ENCODE results near the gene PGLYRP1. TPM values are rescaled to one million over a fixed set of nuclear protein-coding genes. Genes with fewer than 3 reads are reported as not detected.

Gene PGLYRP1
- total RNA-seq, 3 donors from 2014 or later, result not detected

- H3K4me3 ChIP-seq, result no peak overlapping the region
- H3K9me3 ChIP-seq, result no peaks in the 10 kb centered on the region
- H3K36me3 ChIP-seq, result no peaks in the 10 kb centered on the region
- TF ChIP-seq POLR2AphosphoS5 (IDR thresholded peaks at IDR 0.05), result no peak
- no peak for TF ChIP-seq CTCF (IDR thresholded peaks at IDR 0.05)
- TF ChIP-seq POLR2A (IDR thresholded peaks at IDR 0.05), result no peak
- H3K27me3 ChIP-seq, result no peaks in the 10 kb centered on the region
- no peak overlapping the region for H3K27ac ChIP-seq
- peak in 1 of 2 donors; percentile 8 for DNase-seq (ENCODE audit: low spot score in 2 of 2)
- intact Hi-C loops (cut with DNase I; ENCODE audit: low total_unique reads), result no loop called here
- peaks cover 0 to 7% of the 10 kb centered on the region in 2 donors for H3K4me1 ChIP-seq
Observed at GRCh38 chr19:46033401-46033800, 10.5 kb upstream of the PGLYRP1 start.

DNA sequence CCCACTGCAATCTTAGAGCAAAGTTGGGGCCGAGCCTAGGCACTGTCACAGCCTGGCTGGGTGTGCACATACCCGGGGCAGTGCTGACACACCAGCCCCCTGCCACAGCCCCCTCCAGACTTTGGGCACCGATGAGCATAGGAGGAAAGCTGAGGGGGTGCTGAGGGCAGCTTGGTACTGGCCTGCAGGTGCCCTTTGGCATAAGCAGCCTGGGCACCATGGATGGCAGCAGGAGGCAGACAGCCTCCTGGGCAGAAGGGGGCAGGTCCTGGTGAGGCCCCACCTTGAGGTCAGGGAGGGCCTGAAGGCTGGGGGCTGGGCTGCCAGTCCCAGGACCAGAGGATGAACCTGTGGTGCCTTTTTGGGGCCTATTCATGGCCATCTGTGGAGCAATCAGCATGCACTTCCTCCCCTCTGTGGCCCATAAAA is 9.8 kb upstream of the PGLYRP1 start:
- Histone ChIP-seq H3K27me3 (no peaks in the 10 kb centered on the region), H3K4me3 (no peak overlapping the region), H3K36me3 (no peaks in the 10 kb centered on the region), H3K9me3 (no peaks in the 10 kb centered on the region), H3K27ac (no peak overlapping the region), H3K4me1 (peaks cover 0 to 7% of the 10 kb centered on the region in 2 donors)
- intact Hi-C loops (cut with DNase I; ENCODE audit: low total_unique reads), result no loop called here
- DNase-seq (ENCODE audit: low spot score in 2 of 2), result no peak
- no peak for TF ChIP-seq POLR2A (IDR thresholded peaks at IDR 0.05)

- TF ChIP-seq CTCF (IDR thresholded peaks at IDR 0.05) (no peak), POLR2AphosphoS5 (IDR thresholded peaks at IDR 0.05) (no peak), POLR2A (IDR thresholded peaks at IDR 0.05) (no peak)
- DNase-seq (ENCODE audit: low spot score in 2 of 2), result peak in 1 of 2 donors; percentile 6
Observed at GRCh38 chr19:46031781-46032596, 9.1 kb upstream of the PGLYRP1 start.

GRCh38 chr19:46030812-46031550 is 8.1 kb upstream of the PGLYRP1 start:
- no peaks in the 10 kb centered on the region for H3K27me3 ChIP-seq
- H3K4me1 ChIP-seq, result no peaks in the 10 kb centered on the region
- H3K36me3 ChIP-seq, result no peaks in the 10 kb centered on the region
- DNase-seq (ENCODE audit: low spot score in 2 of 2), result peak in 1 of 2 donors; percentile 6
- no peak overlapping the region for H3K4me3 ChIP-seq
- no peaks in the 10 kb centered on the region for H3K9me3 ChIP-seq
- intact Hi-C loops (cut with DNase I; ENCODE audit: low total_unique reads), result no loop called here
- TF ChIP-seq POLR2AphosphoS5 (IDR thresholded peaks at IDR 0.05), result no peak
- TF ChIP-seq CTCF (IDR thresholded peaks at IDR 0.05), result no peak
- TF ChIP-seq POLR2A (IDR thresholded peaks at IDR 0.05), result peak; percentile 2
- H3K27ac ChIP-seq, result no peak overlapping the region

More at GRCh38 chr19:46031781-46032596, 9.1 kb upstream of the PGLYRP1 start:
- no peaks in the 10 kb centered on the region for H3K27me3 ChIP-seq
- intact Hi-C loops (cut with DNase I; ENCODE audit: low total_unique reads), result no loop called here
- H3K9me3 ChIP-seq, result no peaks in the 10 kb centered on the region
- H3K4me3 ChIP-seq, result no peak overlapping the region
- peaks cover 0 to 7% of the 10 kb centered on the region in 2 donors for H3K4me1 ChIP-seq
- H3K27ac ChIP-seq, result no peak overlapping the region
- H3K36me3 ChIP-seq, result no peaks in the 10 kb centered on the region

DNA sequence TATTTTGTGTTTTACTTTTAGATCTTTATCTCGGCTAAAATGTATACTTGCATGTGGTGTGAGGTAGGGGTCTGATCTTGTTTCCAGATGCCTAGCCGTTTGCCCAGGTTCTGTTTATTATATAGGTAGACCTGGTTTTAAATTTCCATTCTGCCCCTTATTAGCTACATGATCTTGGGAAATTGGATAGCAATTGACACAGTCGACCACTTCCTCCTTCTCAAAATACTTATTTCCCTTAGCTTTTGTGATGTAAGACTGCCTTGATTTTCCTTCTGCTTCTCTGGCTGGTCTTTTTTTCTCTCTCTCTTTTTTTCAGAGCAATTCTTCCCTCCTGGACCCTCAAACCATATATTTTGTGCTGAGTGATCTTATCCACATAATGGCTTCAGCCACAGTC is 3.0 kb upstream of the PGLYRP1 start:
- no peak for DNase-seq (ENCODE audit: low spot score in 2 of 2)
- H3K9me3 ChIP-seq, result no peaks in the 10 kb centered on the region
- H3K27ac ChIP-seq, result no peak overlapping the region
- no peaks in the 10 kb centered on the region for H3K36me3 ChIP-seq
- TF ChIP-seq POLR2A (IDR thresholded peaks at IDR 0.05), result no peak
- TF ChIP-seq POLR2AphosphoS5 (IDR thresholded peaks at IDR 0.05), result no peak
- TF ChIP-seq CTCF (IDR thresholded peaks at IDR 0.05), result no peak
- H3K4me3 ChIP-seq, result no peak overlapping the region
- no peaks in the 10 kb centered on the region for H3K4me1 ChIP-seq
- intact Hi-C loops (cut with DNase I; ENCODE audit: low total_unique reads), result loop anchor here (10.0 kb wide), 1 partner anchor 49 kb away; no protein-coding TSS in a partner anchor
- H3K27me3 ChIP-seq, result peaks cover 0 to 6% of the 10 kb centered on the region in 2 donors
